ENCODE data around the gene TLX2.

GRCh38 chr2:74548900-74549826 lies 34.9 kb downstream of the TLX2 start:
- TF ChIP-seq EZH2 (IDR thresholded peaks at IDR 0.05; ENCODE audit: insufficient read depth, poor library complexity, severe bottlenecking) (no peak), EZH2phosphoT487 (IDR thresholded peaks at IDR 0.05; ENCODE audit: insufficient read depth, low read depth) (no peak)

All from GM23248 (cell line).